HG02759 (cell line): ENCODE data around the gene NUB1.

Experiments
- ATAC-seq: cut with Tn5 transposase; IDR thresholded peaks from one replicate; pipeline ENCODE4 v1.9.1; 2021; ENCODE audit warnings: mild to moderate bottlenecking, moderate library complexity; ENCODE audit not compliant: unreplicated experiment

NUB1 gene

DNA sequence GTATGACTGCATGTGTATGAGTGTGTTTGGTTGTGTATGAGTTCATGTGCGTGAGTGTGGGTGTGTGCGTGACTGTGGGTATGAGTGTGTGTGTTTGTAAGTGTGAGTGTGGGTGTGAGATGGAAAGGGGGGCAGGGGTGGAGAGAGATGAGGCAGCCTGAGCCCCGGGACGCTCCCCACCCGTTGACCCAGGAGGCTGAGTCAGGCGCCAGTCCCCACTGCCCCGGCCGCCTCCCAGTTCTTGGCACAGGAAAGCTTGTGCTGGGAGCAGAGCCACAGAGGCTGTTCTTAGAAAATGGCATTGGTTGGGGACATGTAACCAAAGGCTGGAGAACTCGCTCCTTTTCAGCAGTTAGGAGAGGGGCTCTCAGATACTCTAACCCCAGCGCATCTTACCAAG, 27.8 kb upstream of the NUB1 start:
- ATAC-seq = no peak

DNA sequence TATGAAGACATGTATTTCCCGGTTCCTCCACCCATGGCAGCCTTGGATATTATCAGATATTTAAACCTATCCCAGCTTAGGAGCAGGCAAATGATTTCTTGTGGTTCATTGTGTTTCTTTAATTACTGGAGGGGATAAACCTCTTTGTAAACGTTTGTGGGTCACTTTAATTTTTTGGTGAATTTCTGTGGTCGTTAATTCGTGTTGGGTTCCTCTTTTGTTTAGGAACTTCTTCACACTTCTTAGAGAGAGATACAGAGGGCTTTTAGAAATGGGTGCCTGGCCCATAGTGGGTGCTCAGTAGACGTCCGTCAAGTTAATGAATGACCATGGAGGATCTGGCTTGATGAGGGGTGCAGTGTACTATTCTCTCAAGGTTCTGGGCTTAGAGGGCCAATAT, 27.2 kb upstream of the NUB1 start:
- no peak for ATAC-seq

DNA sequence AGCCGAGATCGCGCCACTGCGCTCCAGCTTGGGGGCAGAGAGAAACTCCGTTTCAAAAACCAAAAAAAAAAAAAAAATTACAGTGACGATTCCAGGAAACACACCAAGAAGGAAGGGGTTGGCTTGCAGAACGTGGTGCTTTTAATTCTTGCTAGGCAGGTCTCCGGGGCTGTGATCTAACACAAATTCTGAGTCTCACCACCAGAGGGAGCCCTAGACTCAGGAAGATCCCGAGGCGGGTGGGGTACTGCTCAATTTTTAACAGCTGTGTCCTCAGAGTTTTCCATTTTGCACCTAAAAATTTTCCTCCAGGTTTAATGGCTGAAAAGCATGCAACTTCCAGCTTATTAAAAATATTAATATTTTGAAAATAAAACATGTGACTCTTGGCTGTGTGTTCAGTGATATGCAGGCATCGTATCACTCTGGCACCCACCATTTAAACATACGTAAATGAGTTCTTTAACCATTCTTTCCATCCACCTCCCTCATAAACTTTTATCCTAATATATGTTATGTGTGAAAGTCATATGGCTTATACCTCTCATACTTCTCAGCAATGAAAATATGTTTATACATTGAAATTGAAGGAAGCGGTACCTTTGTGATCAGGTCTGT, 26.5 kb upstream of the NUB1 start:
- peak; percentile 58 for ATAC-seq

DNA sequence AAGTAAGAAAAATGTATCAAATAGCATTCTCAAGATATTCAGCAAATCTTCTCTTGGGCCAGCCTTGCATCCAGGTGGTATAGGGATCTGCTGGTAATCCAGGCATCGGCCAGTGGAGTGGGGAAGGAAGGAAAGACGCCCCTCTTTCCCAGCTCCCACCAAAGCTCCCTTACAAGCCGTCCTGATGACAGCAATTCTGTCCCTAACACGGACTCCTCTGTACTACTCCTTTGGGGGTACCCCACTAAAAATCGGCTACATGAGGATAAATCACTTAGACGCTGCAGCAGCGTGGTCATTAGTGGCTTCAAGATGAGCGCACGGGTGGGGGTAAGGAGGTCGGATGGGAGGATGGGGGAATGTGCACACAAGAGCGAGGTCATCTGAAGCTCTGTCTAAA, 24.7 kb upstream of the NUB1 start:
- ATAC-seq = no peak

DNA sequence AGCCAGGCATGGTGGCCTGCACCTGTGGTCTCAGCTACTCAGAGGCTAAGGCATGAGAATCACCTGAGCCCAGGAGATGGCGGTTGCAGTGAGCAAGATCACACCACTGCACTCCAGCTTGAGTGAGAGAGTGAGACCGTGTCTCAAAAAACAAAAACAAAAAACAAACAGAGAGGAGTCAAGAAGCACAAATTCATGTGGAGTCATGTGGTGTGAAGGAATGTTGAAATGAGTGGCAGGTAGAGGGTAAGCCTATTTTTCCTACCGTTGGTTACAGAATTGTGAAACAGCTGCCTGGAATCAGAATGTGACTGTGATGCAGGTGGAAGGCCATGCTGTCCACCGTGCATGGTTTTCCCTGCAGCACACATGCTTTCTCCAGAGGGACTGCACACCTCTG, 23.7 kb upstream of the NUB1 start:
- no peak for ATAC-seq

DNA sequence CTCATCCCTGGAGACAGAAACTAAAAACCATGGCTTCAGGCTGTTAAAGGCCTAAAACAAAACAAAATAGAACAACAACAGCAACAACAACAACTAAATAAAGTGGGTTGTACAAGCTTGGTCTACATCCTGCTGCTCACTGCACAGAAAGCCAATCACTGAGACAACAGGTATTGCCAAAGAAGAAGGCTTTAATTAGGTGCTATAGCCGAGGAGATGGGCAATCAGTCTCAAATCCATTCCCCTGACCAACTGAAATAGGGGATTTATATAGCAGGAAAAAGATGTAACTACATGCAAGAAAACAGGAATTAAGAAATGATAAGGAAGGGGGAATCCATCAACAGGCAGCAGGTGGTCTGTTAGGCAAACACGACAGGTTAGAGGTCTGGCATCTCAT, 22.4 kb upstream of the NUB1 start:
- no peak for ATAC-seq

DNA sequence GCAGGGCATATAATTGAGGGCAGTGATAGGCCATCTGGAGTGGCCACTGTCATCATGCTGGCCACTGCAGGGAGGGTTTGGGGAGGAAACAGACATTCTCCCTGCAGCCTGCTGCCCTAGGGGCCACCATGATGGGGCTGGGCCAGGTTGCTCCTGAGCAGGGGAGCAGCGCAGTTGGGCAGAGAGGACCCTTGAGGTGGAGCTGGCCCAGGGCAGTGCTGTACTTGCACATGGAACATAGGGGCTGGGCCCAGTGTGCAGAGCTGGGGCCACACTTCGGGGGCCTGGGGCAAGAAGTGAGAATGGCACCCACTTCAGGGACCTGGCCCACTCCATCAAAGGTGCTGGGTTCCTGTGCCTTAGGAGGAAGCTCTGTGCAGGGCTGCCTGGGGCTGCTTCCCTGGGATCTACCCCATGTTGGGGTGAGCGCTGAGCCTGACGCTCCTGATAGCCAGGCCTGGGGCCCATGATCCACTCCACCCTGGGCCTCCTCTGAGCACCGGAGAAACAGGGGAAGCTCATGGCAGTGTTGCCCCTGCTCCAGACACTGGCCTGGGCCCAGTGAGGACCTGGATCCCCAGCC, 21.3 kb upstream of the NUB1 start:
- ATAC-seq = no peak

DNA sequence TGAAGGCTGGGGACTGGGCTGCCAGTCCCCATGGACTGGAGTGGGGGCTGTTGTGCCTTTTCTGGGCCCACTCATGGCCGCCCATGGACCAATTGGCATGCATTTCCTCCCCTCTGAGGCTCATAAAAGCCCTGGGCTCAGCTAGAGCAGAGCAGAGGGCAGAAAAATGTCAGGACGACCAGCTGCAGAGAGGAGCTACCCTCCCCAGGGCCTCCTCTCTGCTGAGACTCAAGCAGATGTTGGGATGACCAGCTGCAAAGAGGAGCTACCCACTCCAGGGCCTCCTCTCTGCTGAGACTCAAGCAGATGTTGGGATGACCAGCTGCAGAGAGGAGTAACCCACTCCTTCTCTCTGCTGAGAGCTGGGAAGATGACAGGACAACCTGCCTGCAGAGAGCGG, 20.3 kb upstream of the NUB1 start:
- no peak for ATAC-seq

DNA sequence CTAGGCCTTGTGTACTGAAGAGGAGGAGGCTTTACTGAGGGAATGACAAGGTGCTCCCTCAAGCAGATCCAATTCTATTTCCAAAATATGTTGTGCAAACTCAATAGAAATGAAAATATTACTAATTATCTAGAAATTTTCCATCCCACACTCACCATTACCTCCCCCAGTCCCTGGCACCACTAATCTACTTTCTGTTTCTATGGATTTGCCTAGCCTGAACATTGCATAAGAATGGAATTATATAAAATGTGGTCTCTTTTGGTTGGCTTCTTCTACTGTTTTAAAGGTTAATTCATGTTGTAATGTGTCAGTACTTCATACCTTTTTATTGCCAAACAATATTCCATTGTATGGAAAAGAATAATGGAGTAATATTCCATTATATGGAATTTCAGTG, 18.7 kb upstream of the NUB1 start:
- no peak for ATAC-seq

DNA sequence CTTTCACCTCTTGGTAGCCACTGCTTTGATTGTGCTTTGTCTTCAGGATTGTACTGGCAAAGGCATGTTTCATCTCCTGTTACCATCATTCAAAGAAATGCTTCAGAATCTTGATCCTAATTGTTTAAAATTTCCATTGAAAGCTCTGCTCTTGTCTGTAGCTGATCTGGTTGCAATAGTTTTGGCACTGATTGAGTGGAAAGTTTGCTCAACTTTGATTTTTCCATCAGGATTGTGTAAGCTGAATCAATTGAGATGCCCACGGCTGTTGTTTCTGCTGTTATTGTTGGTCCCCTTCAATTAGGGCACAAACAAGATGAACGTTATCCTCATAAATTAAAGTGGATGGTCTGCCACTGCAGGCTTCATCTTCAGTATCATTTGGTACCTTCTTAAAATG, 14.6 kb upstream of the NUB1 start:
- ATAC-seq = no peak

DNA sequence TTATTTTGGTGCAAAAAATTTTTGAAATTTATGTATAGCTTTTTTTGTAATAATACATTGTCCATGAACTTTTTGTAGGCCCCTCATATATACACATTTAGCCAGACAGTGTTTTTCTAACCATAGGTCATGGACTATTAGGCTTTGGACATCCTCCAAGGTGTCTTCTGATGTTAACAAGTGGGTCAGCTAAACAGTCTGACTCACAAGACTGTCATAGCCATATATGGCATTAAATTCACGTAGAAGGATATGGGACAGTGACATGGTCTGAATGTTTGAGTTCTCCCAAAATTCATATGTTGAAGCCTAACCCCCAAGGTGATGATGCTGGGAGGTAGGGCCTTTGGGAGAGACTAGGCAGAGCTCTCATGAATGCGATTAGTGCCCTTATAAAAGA, 14.0 kb upstream of the NUB1 start:
- ATAC-seq = no peak

DNA sequence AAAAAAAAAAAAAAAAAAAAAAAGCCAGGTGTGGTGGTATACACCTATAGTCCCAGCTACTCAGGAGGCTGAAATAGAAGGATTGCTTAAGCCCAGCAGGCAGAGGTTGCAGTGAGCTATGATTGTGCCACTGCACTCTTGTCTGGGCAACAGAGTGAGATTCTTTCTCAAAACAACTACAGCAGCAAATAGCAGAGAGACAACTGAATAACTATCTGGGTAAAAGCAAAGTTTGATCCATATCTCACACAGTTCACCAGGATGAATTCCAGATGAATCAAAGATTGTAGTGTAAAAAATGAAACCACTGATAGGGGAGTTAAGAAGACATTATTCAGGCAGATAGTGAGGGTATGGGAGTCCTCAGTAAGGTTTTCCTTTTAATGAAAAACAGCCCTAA, 11.4 kb upstream of the NUB1 start:
- no peak for ATAC-seq

DNA sequence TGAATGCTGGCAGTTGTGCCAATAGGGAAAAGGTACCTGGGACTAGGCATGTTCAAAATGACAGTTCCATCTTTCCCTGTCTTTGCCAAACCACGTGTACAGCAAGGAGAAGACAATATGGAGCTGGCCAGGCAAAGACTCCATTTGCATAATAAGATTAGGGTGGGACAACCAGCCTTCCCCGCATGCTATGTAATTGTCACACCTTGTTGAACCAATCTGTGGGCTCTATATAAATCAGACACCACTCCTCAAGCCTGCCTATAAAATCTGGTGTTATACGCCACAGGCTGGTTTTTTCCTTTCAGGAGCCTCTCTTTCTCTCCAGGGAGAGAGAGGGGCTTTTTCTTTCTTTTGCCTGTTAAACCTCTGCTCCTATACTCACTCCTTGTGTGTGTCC, 11.0 kb upstream of the NUB1 start:
- ATAC-seq = no peak

DNA sequence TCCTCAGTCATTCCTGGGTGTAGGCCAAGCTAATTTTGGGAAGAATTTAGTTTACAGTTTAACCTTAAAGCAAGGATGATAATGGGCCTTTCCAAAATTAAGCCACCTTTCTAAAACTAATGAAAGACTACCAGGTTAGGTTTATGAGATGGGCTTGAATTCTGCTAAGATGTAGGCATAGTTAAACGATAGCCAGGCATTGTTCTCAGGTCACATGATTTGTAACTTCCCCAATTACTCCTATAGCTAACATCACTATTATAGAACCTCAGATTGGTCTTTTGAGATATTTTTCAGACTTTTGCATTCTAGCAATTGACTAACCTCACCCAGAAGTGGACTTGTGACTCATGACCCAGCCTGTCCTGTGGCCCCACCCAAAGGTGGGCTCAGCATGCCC, 7.0 kb upstream of the NUB1 start:
- ATAC-seq = no peak

DNA sequence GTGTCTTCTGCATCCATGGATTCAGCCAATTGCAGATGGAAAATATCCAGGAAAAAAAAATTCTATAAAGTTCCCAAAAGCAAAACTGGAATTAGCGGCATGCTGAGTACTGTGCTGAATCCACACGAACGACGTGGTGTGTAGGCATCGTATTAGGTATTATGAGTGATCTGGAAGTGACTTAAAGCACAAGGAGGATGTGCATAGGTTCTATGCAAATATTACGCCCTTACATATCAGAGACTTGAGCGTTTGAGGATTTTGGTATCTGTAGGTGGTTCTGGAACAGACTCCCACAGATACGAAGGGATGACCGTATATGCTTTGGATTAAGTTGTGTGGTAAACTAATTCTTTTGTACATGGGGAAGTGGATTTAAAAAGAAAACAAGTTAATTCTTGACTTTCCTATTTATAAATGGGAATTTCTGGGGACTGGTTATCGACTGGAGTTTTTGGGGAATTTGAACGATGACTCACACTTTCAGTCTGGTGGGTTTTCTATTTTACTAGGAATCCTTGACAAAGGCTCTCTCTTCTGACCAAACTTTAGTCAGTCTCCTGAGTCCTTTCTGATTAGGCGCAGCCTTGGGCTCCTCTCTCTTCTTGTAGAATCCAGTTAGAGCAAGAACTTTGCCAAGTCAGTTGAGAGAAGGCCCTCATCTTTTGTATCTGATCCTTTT, 5.4 kb upstream of the NUB1 start:
- ATAC-seq = no peak

DNA sequence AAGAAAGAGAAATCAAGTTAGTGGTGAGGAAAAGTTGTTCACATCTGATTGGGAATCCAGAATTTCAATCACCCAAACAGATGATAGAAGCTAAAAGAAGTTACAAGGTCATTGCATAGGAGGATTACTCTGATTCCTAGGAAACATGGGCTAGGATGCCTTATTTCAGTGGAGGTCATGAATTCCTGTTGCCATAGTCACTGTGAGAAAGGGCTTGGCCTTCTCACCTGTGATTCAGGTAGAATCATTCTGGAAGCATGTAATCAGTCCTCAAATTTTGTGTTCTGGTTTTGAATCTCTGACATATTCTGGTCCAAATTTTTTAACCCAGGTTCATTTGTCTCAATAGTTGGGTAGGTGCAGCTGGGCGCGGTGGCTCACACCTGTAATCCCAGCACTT, 4.3 kb upstream of the NUB1 start:
- no peak for ATAC-seq

DNA sequence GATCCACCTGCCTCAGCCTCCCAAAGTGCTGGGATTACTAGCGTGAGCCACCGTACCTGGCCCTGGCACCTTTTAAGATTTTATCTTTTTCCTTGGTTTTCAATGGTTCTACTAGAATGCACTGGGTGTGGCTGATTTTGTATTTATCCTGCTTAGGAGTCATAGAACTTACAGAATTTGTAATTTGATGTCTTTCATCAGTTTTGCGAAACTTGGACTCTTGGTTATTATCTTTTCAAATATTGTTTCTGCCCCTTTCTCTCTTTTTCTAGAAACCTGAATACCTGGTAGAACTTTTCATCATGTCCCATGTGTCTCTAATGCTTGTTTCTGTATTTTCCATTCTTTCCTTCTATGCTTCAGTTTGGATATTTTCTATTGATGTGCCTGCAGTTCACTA, 2.8 kb upstream of the NUB1 start:
- ATAC-seq = no peak

DNA sequence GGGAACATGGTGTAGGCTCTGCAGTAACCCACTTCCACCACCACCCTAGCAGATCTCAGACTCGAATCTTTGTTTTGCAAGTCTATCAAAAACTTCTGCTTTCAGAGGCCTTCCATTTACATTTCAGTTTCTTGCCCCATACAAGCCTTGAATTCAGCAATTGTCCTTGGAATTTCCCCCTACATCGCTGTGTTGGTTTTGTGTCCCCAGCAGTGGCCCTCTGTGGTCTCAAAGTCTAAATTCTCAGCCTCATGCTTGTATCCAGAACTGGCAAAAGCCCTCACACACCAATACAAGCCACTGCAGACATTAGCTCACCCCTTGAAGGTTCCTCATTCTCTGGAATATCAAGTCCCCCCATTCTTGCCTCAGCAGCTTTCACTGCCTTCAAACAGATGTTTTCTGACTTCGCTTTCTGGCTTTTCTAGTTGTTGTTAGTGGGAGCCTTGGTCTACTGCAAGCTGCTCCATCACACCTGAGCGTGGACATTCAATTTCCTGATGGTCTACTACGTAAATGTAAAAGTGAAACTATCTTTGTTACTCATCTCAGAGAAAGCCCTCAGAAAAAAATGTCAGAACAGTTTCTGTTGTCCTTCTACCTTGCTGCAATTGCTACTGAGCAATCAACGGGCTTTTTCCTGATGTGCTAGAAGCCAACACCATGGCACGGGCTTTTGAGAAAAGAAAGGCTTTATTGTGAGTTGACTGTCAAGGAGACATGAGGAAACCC, 1.8 kb upstream of the NUB1 start:
- peak; percentile 42 for ATAC-seq

DNA sequence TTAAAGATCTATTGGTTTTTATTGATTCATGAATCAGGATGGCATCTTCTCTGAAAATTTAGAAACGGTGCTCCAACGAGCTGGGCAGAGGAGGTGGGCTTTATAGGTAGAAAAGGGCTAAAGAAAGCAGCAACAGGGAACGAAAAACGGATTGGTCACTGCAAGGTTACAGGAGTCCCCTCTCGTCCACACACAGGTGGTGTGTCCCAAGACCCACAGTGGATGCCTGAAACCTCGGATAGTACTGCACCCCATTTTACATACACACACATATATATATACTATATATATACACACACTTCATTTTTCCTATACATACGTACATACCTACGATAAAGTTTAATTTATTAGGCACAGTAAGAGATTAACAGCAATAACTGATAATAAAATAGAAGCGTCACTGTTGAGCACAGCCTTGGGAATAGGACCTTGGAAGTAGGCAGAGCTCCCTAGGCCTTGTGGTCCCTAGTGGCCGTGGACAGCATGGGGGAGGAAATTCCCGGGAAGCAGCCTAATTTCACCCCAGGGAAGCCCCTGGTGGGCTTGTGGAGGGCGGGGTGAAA, 737 bp upstream of the NUB1 start:
- no peak for ATAC-seq

DNA sequence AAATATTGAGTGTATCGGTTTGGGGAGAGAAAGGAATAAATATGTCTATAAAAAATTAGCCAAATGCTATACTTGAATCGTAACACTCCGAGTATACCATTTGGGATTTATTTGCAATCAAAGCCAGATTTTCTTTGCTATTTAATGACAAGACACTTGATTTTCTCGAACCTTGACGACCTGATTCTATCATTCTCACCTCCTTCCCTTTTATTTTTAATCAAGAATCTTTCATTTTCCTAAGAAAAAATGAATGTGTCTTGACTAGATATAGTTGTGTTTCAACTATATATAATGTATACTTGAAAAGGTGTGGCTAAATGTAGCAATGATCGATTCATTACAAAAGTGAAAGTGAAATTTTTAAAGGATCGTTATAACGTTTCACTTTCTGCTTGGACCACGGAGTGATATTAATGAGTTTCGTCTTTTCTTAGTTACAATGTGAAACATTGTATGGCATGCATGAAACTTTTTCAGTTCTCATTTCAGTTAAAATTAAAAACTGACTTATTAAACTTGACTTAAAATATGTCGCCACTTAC, 562 bp downstream of the NUB1 start:
- peak; percentile 44 for ATAC-seq

DNA sequence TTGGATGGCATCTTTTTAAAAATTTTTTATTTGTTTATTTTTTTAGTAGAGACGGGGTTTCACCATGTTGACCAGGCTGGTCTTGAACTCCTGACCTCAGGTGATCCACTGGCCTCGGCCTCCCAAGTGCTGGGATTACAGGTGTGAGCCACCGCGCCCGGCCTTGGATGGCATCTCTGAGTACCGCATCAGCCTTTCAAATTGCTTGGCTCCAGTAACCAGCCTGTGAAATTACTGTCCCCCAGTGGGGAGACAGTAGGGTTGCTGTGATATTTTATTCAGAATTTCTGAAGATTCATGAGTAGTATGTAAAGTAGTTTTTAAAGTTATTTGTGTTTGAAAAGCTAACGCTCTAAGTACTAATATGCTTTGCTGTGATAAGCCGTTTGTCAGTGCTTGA, 1.2 kb downstream of the NUB1 start:
- no peak for ATAC-seq

DNA sequence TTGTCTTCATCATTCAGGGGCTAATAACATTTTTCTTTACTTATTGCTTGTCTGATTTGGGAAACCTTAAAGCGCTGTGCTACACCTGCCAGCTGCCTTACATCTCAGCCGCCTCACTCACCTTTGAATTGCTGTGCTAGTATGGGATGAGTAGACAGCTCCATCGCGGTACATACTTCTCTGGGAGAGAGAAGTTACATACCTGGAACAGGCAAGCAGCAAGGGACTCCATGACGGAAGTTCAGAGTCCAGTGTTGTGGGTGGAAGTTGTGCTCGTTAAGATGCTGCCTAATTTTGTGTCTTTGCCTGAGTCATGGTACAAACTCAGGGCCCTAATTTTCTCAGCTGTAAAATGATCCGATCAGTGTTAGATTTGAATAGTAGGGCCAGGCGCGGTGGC, 1.9 kb downstream of the NUB1 start:
- no peak for ATAC-seq
